ENCODE measurements around the gene PLXNA2.

The PLXNA2 gene

GRCh38 chr1:208136459-208137182 is 107.6 kb downstream of the PLXNA2 start:
- DNase-seq = no peak

- peak; percentile 62 for DNase-seq
Measured at GRCh38 chr1:208135354-208135753, 108.8 kb downstream of the PLXNA2 start.

- DNase-seq = no peak
Measured at GRCh38 chr1:208134491-208134890, 109.7 kb downstream of the PLXNA2 start.

GRCh38 chr1:208133355-208133754 is 110.8 kb downstream of the PLXNA2 start:
- no peak for DNase-seq

GRCh38 chr1:208132287-208132882 is 111.8 kb downstream of the PLXNA2 start:
- peak; percentile 62 for DNase-seq

DNA sequence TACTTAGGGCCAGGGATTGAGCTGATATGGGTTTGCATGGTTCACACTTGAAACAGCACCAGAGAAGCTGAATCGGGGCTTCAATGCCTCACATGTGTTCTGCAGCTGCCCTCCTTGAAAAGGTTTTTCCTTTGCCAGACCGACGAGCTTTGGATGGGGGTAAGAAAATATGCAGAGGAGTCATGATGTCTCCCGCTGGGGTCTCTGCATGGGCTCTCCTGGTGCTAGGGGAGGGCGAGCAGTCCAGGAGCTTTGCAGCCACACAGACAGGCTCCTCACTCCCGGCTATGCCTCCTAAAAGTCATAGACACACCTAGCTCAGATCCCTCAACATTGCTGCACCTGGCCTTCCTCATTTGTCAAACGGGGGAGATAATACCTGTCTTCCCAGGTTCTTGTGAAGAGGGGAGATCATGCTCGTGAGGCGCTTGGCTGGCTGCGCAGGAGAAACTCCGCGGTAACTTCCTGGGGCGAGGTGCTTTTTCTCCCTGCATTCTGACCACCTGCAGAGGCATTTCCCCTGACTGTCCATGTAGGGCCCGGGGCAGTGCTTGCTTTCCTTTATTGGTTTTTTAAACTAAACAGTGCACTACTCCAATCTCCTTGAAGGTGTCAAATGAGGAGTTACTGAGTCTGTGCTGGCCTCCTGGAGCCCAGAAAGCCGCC is 112.4 kb downstream of the PLXNA2 start:
- DNase-seq = peak; percentile 57

GRCh38 chr1:208129487-208129886 is 114.7 kb downstream of the PLXNA2 start:
- DNase-seq = no peak

DNA sequence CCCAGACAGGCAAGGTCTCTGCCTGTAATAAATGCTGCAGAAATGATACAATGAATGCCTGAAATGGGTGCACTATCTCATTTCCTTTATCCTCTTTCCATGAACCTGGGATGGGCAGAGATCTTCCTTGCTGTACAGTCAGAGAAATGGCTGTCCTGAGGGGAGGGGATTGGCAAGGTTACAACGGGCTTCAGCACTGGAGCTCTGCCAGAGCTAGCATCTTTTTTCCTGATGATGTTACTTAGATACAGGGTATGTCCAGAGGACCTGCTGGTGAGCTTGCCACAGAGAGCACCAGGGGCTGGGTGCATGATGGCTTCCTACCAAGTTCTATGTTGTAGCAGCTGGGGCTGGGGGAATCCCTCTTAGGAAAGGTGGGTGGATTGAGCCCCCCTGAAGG is 115.1 kb downstream of the PLXNA2 start:
- DNase-seq = no peak

GRCh38 chr1:208127792-208128529 is 116.2 kb downstream of the PLXNA2 start:
- DNase-seq = no peak

DNA sequence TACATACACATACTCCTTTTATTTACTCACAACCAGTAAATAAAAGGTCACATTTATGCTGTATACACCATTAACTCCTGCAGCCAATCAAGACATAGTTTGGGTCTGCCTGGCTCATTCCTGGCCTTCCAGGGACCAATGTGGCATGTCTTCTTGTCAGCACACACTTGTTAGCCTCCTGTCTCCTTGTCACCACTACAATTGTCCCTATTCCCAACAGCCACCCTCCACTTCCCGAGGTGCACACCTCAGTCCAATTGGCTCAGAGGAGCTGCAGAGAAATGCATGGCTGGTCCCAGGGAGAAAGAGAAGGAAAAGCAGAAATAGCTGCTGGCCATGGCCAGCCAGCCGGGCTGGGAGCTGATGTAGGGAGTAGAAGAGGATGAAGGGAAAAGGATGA is 116.9 kb downstream of the PLXNA2 start:
- no peak for DNase-seq

DNA sequence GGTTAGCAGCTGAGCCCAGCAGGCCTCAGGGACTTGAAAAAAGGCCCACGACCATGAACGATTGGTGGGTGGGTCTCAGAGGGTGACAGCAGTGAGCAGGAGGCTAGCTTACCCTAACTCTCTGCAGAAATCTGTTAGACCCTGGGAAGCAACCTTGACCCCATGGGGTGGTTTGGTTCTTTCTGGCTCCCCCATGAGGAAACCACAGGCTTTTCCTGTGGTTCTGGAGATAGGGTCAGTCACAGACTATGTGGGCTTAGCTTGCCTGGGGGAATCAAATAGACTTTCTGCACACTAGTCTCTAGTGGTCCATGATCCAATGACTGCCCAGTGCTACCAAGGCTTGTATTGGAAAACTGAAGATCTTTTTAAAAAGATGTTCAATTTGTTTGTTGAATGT is 118.1 kb downstream of the PLXNA2 start:
- DNase-seq = no peak

- DNase-seq = no peak
Measured at GRCh38 chr1:208122612-208123358, 121.4 kb downstream of the PLXNA2 start.

GRCh38 chr1:208121813-208122364 is 122.3 kb downstream of the PLXNA2 start:
- no peak for DNase-seq

DNA sequence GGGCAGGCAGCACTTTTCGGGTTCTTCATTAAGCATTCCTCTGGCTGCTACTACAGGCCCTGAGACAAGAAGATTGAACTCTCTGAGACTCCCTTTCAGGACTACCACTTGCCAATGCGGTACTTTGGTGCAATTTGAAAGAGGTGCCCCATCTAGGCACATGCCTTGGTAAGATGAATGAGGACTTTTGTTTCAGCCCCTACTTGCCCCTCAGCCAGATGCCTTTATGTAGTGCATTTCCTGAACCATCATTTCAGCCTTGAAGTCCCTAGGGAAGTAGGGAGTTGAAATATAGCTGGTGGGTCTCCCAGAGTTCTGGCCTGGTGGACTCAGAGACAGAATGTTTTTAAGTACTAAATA is 123.8 kb downstream of the PLXNA2 start:
- DNase-seq = no peak

GRCh38 chr1:208118841-208119606 is 125.2 kb downstream of the PLXNA2 start:
- no peak for DNase-seq

DNA sequence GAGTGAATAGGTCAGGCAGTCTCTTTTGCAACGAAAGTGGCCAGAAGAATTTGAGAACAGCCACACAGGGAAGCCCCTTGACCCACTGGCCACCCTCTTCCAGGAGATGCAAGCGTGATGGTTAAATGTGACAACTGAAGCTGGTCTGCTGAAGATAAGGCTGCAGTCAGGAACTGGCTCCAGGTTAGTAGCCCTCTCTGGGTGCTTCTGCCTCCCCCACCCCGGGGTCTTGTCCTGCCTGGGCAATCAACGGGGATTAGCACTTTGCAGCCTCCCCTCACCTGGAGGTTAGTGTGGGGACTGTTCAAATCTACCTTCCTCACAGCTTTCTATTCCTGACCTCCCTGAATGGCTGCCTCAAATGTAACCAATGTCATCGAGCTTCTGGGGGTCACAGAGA is 125.9 kb downstream of the PLXNA2 start:
- no peak for DNase-seq

GRCh38 chr1:208117826-208118225 is 126.4 kb downstream of the PLXNA2 start:
- DNase-seq = no peak

GRCh38 chr1:208117409-208117808 is 126.8 kb downstream of the PLXNA2 start:
- no peak for DNase-seq

DNA sequence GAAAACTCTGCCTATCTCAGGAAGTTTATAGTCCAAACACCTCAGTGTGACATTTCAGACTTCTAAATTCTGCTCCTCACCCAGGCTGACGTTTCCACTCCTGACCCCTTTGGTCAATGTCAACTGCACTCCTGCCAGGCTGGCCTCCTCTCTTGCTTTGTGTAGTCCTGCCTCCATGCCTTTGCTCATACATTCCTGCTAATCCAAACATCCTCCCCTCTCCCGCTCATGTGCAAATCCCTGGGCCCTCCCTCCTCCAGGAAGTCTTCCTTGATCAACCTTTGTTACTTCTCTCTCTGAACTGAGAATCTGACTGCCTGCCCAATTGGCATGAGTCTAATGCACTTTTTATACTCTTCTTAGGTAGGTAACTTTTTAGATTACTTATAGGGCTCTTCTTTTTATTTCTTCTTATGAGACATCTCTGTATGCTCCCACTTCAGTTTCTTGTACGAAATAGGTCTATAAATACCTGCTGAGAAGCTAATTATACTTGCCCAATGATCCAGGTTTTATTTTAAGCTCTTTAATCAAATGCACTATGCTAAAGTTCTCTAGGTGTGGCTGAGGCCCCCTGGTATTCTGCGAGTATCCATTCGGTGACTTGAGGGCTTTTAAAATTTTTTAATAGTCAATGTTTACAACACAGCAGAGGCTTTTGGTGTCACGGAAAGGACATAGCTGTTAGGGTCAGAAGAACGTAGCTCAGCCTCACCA is 128.1 kb downstream of the PLXNA2 start:
- no peak for DNase-seq

- DNase-seq = no peak
Measured at GRCh38 chr1:208113011-208113410, 131.2 kb downstream of the PLXNA2 start.

- DNase-seq = no peak
Measured at GRCh38 chr1:208112401-208112800, 131.8 kb downstream of the PLXNA2 start.
